ENCODE data around the gene RAD18. TPM values are rescaled to one million over a fixed set of nuclear protein-coding genes. Genes with fewer than 3 reads are reported as not detected.

Gene RAD18
- total RNA-seq, 1 donor from 2014 or later, result 6.0 TPM

DNA sequence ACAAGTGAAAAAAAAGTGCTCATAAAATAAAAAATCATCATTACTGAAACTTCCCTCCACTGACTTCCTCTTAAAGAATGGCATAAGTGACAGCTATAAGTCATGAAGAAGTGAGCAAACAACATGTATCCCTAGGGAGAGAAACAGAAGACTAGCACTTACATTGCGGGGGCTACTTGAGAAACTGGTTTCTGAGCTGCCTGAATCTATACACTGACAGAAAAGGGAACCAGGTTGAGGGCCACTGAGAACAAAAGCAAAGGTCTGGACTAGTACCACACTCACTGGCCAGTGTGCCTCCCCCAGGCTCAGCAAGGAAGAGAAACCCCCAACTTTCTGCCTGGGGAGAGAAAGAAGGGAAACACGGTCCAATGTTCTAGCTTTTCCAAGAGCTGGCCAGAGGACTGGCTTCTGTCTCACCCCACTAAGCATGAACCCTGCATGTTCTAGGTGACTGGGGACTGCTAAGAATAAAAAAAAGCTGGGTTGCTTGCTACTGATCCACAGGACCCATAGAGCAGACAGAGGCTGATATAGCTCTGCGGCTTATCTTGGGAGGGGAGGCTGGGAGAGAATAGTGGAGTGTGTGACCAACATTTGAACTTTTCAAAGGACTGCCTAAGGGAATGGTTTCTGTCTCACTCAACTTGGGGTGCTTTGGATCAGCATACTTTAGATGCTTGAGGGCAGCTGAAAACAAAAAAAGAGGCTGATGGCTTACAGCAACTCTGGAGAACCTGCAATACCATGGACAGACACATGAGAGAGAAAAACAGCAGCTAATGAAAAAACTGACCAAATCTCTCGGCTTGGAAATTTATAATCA lies 8.1 kb downstream of the RAD18 start:
- no peak for FAIRE-seq
- Mint-ChIP-seq H3K4me1 (ENCODE audit: low read depth, unreplicated experiment) (peaks cover 5% of the 10 kb centered on the region), H3K9me3 (ENCODE audit: unreplicated experiment) (no peaks in the 10 kb centered on the region), H3K27me3 (ENCODE audit: low read depth, unreplicated experiment) (no peaks in the 10 kb centered on the region), H3K4me3 (ENCODE audit: unreplicated experiment) (no peak overlapping the region), H3K27ac (ENCODE audit: unreplicated experiment) (no peak overlapping the region), H3K36me3 (ENCODE audit: low read depth, unreplicated experiment) (no peaks in the 10 kb centered on the region)
- Histone ChIP-seq H3K79me2 (ENCODE audit: insufficient read depth, low read length) (peaks cover 89% of the 10 kb centered on the region), H4K20me1 (ENCODE audit: insufficient read depth, low read length) (no peaks in the 10 kb centered on the region), H3K9ac (ENCODE audit: low read length) (no peak overlapping the region), H3K4me1 (ENCODE audit: insufficient read depth, low read length) (peaks cover 4% of the 10 kb centered on the region), H3K9me3 (ENCODE audit: insufficient read depth, low read depth, low read length) (no peaks in the 10 kb centered on the region), H3K27me3 (ENCODE audit: insufficient read depth, low read length) (no peaks in the 10 kb centered on the region), H3K4me3 (ENCODE audit: insufficient read depth, low read depth, low read length) (no peak overlapping the region), H3K36me3 (ENCODE audit: insufficient read depth, low read length) (peaks cover 20% of the 10 kb centered on the region), H3K27ac (ENCODE audit: low read depth, low read length) (no peak overlapping the region), H3K4me2 (ENCODE audit: low read length) (peak overlapping the region; percentile 3), H2AFZ (ENCODE audit: low read depth, low read length) (no peak overlapping the region)
- peak; percentile 80 for DNase-seq (ENCODE audit: low read depth)
- TF ChIP-seq EZH2 (IDR thresholded peaks at IDR 0.05; ENCODE audit: insufficient read depth, low read length), result no peak
- TF ChIP-seq, protein P1, sequence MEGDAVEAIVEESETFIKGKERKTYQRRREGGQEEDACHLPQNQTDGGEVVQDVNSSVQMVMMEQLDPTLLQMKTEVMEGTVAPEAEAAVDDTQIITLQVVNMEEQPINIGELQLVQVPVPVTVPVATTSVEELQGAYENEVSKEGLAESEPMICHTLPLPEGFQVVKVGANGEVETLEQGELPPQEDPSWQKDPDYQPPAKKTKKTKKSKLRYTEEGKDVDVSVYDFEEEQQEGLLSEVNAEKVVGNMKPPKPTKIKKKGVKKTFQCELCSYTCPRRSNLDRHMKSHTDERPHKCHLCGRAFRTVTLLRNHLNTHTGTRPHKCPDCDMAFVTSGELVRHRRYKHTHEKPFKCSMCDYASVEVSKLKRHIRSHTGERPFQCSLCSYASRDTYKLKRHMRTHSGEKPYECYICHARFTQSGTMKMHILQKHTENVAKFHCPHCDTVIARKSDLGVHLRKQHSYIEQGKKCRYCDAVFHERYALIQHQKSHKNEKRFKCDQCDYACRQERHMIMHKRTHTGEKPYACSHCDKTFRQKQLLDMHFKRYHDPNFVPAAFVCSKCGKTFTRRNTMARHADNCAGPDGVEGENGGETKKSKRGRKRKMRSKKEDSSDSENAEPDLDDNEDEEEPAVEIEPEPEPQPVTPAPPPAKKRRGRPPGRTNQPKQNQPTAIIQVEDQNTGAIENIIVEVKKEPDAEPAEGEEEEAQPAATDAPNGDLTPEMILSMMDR (IDR thresholded peaks at IDR 0.05; ENCODE audit: insufficient read depth, low read depth, low read length), result peak; percentile 16

DNA sequence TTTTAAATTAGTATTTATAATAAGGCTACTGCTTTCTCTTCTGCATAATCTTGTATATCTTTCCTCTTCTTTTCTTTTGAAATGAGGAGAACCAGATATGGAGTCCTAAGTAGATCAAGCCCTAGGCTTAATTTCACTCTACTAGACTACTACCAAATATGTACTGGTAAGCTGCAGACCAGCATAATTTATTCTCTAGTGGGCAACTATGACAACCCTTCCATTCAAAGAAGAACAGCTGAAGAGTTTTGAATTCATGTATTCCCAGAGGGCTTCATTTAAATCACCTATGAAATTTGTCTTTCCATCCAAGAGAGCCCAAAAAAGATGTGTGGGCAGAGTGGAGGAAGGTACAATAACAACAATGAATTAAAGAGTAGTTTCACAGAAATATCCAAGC lies 10.0 kb downstream of the RAD18 start:
- Mint-ChIP-seq H3K4me3 (ENCODE audit: unreplicated experiment) (no peak overlapping the region), H3K27ac (ENCODE audit: unreplicated experiment) (no peak overlapping the region), H3K36me3 (ENCODE audit: low read depth, unreplicated experiment) (no peaks in the 10 kb centered on the region), H3K4me1 (ENCODE audit: low read depth, unreplicated experiment) (peaks cover 5% of the 10 kb centered on the region), H3K27me3 (ENCODE audit: low read depth, unreplicated experiment) (no peaks in the 10 kb centered on the region), H3K9me3 (ENCODE audit: unreplicated experiment) (no peaks in the 10 kb centered on the region)
- TF ChIP-seq, protein P1 (IDR thresholded peaks at IDR 0.05; ENCODE audit: insufficient read depth, low read depth, low read length), result no peak
- TF ChIP-seq EZH2 (IDR thresholded peaks at IDR 0.05; ENCODE audit: insufficient read depth, low read length), result no peak
- Histone ChIP-seq H4K20me1 (ENCODE audit: insufficient read depth, low read length) (no peaks in the 10 kb centered on the region), H3K27me3 (ENCODE audit: insufficient read depth, low read length) (no peaks in the 10 kb centered on the region), H3K9ac (ENCODE audit: low read length) (no peak overlapping the region), H2AFZ (ENCODE audit: low read depth, low read length) (no peak overlapping the region), H3K27ac (ENCODE audit: low read depth, low read length) (no peak overlapping the region), H3K79me2 (ENCODE audit: insufficient read depth, low read length) (peaks cover 92% of the 10 kb centered on the region), H3K4me3 (ENCODE audit: insufficient read depth, low read depth, low read length) (no peak overlapping the region), H3K4me1 (ENCODE audit: insufficient read depth, low read length) (peaks cover 7% of the 10 kb centered on the region), H3K36me3 (ENCODE audit: insufficient read depth, low read length) (peaks cover 9% of the 10 kb centered on the region), H3K4me2 (ENCODE audit: low read length) (no peak overlapping the region), H3K9me3 (ENCODE audit: insufficient read depth, low read depth, low read length) (no peaks in the 10 kb centered on the region)
- no peak for DNase-seq (ENCODE audit: low read depth)
- FAIRE-seq, result no peak

DNA sequence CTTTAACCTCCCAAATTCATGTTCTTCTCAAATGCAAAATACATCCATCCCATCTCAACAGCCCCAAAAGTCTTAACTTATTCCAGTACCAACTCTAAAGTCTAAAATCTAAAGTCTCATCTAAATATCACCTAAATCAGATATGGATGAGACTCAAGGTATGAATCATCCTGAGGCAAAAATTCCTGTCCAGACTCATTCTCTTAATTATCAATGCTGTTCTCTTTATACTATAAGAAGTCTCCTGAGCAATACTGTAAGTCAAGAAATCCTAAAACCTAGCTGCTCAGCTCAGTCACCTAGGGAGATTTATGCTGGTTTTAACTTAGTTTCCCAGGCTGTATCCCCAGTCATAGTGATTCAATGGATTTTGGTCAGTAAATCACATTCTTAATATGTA lies 11.1 kb downstream of the RAD18 start:
- FAIRE-seq (no peak), DNase-seq (ENCODE audit: low read depth) (no peak)
- Mint-ChIP-seq H3K4me1 (ENCODE audit: low read depth, unreplicated experiment) (peaks cover 9% of the 10 kb centered on the region), H3K27ac (ENCODE audit: unreplicated experiment) (no peak overlapping the region), H3K9me3 (ENCODE audit: unreplicated experiment) (no peaks in the 10 kb centered on the region), H3K4me3 (ENCODE audit: unreplicated experiment) (no peak overlapping the region), H3K36me3 (ENCODE audit: low read depth, unreplicated experiment) (no peaks in the 10 kb centered on the region), H3K27me3 (ENCODE audit: low read depth, unreplicated experiment) (no peaks in the 10 kb centered on the region)
- Histone ChIP-seq H2AFZ (ENCODE audit: low read depth, low read length) (no peak overlapping the region), H3K27ac (ENCODE audit: low read depth, low read length) (no peak overlapping the region), H3K36me3 (ENCODE audit: insufficient read depth, low read length) (peaks cover 5% of the 10 kb centered on the region), H3K4me1 (ENCODE audit: insufficient read depth, low read length) (peaks cover 7% of the 10 kb centered on the region), H3K4me2 (ENCODE audit: low read length) (no peak overlapping the region), H3K9ac (ENCODE audit: low read length) (no peak overlapping the region), H3K27me3 (ENCODE audit: insufficient read depth, low read length) (no peaks in the 10 kb centered on the region), H3K4me3 (ENCODE audit: insufficient read depth, low read depth, low read length) (no peak overlapping the region), H3K9me3 (ENCODE audit: insufficient read depth, low read depth, low read length) (no peaks in the 10 kb centered on the region), H4K20me1 (ENCODE audit: insufficient read depth, low read length) (no peaks in the 10 kb centered on the region), H3K79me2 (ENCODE audit: insufficient read depth, low read length) (peaks cover 86% of the 10 kb centered on the region)
- TF ChIP-seq EZH2 (IDR thresholded peaks at IDR 0.05; ENCODE audit: insufficient read depth, low read length), result no peak
- TF ChIP-seq, protein P1 (IDR thresholded peaks at IDR 0.05; ENCODE audit: insufficient read depth, low read depth, low read length), result no peak

All from astrocyte (in vitro differentiated cells and primary cell).